Motor neuron (in vitro differentiated cells): Measurements from ENCODE around the gene ZXDA. TPM values are rescaled to one million over a fixed set of nuclear protein-coding genes. Genes with fewer than 3 reads are reported as not detected.
"Not testable (repeated sequence)": the region's sequence is repeated elsewhere in the genome, so short reads cannot be mapped to it uniquely, and the experiment has no call there.

Experiments used
- ATAC-seq, 8 experiments: fragments of 200-7000 bp; cut with Tn5 transposase; replicated peaks in 6 of 8; 2 replicates each; pipeline ENCODE4 v1.8.0; 2021; ENCODE audit warnings: mild to moderate bottlenecking in 8 of 8, moderate library complexity in 8 of 8
- H3K27ac ChIP-seq, 2 donors: fragments of 250-450 bp; sonication (Bioruptor Pico); 2 replicates each; pipeline ENCODE4 v1.9.0; 2021; ENCODE audit warnings: antibody characterized with exemption in 2 of 2, mild to moderate bottlenecking in 2 of 2, moderate library complexity in 1 of 2
- H3K4me1 ChIP-seq, 2 donors: fragments of 250-450 bp; sonication (Bioruptor Pico); replicated peaks in 1 of 2; 2 replicates each; pipeline ENCODE4 v1.6.1; 2021; ENCODE audit warnings: antibody characterized with exemption in 2 of 2, mild to moderate bottlenecking in 2 of 2, moderate library complexity in 1 of 2
- H3K4me3 ChIP-seq, 5 donors: fragments of 250-450 bp; sonication (Bioruptor Pico); 2 replicates each; pipeline ENCODE4 v1.9.0; 2021; ENCODE audit warnings: antibody characterized with exemption in 5 of 5, mild to moderate bottlenecking in 5 of 5, moderate library complexity in 4 of 5
- WGBS, 10 experiments: fragments of 450-650 bp; shearing (Covaris generic); methylation state at CpG; one replicate each; pipeline ENCODE4 v1.0.0; 2022; 5-methylcytosine and 5-hydroxymethylcytosine counted together
- in situ Hi-C, 9 experiments: fragments of 400-800 bp; cut with MboI; loops; one replicate each; pipeline ENCODE4 v1.15.0; 2021; ENCODE audit warnings: low sequenced_read_pairs in 9 of 9, low pct_unique_long_range_greater_than_20kb in 2 of 9; ENCODE audit not compliant: unreplicated experiment in 9 of 9
- total RNA-seq, 8 experiments: library from RNA; unstranded; fragments of 300-600 nt; gene quantifications; 2 replicates each; pipeline versions ENCODE4 v1.2.3 to v1.2.4, GENCODE V29; 2022

The ZXDA gene
- total RNA-seq, 8 experiments from 2014 or later, result 0.78 to 6.7 (median 2.6) TPM; not detected in 1

DNA sequence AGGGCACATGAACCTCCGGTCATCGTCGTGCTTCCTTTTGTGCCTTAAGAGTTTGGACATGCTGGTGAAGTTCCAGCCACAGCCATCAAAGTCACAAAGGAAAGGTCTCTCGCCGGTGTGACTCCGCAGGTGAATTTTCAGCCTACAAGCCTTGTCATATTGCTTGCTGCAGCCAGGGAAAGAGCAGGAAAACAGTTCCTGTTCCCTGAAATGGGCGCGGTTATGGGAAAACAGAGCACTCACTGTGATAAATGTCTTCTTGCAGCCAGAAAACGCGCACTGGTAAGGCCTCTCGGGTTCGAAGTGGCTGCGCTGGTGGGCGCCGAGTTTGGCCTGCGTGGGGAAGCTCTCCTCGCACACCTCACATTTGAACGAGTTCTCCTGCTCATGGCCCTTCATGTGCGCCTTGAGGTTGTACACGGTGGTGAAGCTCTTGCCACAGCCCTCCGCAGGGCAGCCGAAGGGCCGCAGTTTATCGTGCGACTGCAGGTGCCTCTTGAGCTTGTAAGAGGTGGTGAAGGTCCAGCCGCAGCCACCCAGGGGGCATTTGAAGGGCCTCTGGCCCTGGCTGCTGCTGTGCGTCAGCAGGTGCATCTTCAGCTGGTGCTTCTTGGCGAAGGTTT lies 1.2 kb downstream of the ZXDA start:
- H3K27ac ChIP-seq, result peak overlapping the region in 1 of 2 donors; percentile 97
- WGBS, 10 experiments, result 83% methylated on average over 1 of the region's 28 CpGs; no CpG with 5 or more reads in 9 of the 10 experiments
- H3K4me1 ChIP-seq, result peaks cover 0 to 12% of the 10 kb centered on the region in 2 donors
- in situ Hi-C loops, result not testable (repeated sequence)
- ATAC-seq, result peak in 3 of 8 experiments; percentile 4 to 28 (median 15)
- peak overlapping the region in 3 of 5 donors; percentile 44 to 73 (median 55) for H3K4me3 ChIP-seq

DNA sequence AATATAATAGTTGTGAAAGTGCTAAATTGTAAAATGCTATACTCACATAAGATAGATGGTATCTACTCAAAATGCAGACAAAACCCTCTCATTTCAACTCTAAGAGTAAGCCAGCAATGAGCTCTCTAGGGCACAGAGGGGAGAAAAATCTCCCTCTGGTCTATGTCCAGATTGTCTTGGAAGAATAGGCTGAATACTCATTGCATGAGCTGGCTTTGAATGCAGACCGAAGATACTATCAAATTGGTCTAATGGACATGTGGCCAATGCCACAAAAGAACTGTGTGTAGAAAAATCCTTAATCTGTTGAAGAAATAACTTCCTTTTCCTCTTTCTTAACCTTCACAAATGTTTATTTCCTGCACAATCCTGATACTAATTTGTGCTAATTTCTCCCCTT lies 3.5 kb downstream of the ZXDA start:
- no peak overlapping the region for H3K27ac ChIP-seq
- in situ Hi-C loops, result no loop called here
- peak overlapping the region in 2 of 5 donors; percentile 15 to 17 for H3K4me3 ChIP-seq
- WGBS, 10 experiments, result 10 to 29% (median 20%) methylated on average over 1 of the region's 1 CpG; no CpG with 5 or more reads in 7 of the 10 experiments
- H3K4me1 ChIP-seq, result peaks cover 0 to 12% of the 10 kb centered on the region in 2 donors
- ATAC-seq, result no peak

DNA sequence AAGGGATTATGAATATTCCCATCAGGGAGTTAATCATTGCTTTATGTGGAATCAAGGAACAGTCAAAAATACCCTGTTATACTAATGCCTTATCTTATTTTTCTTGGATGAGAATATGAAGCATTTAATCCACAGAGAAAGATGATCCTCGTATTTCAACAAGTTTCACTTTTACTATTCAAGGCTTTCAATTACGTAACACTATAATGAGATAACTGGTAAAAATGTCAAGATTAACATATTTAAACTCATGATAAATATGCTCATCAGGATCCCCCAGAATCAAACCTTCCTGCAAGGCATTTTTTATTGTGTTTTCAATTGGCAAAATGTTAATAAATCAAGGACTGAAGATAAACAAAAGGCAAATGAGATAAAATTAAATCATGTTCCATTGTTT lies 5.1 kb downstream of the ZXDA start:
- H3K4me3 ChIP-seq, result no peak overlapping the region
- H3K27ac ChIP-seq, result no peak overlapping the region
- ATAC-seq, result no peak
- 0 to 94% (median 31%) methylated on average over 1 to 2 of the region's 2 CpGs; no CpG with 5 or more reads in 2 of the 10 experiments for WGBS, 10 experiments
- in situ Hi-C loops, result no loop called here
- peaks cover 0 to 7% of the 10 kb centered on the region in 2 donors for H3K4me1 ChIP-seq

DNA sequence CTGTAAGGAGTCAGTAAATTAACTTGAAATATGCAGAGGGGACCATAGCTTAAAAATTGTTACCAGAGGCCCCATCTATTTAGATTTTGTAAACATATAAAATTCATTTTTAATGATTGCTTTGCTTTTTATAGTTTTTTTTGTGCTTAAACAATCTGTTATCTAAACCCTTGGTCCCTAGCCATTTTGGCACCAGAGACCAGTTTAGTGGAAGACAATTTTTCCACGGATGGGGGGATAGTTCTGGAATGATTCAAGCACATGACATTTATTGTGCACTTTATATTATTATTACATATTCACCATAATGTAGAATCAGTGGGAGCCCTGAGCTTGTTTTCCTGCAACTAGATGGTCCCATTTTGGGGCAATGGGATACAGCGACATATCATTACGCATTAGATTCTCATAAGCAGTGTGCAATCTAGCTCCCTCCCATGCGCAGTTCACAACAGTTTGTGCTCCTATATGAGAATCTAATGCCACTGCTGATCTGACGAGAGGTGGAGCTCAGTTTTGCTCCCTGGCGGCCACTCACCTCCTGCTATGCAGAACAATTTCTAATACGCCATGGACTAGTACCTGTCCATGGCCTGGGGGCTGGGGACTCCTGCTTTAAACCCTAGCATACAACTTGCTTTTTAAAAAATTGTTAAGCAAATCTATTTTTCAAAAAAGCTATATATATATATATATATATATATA lies 5.9 kb downstream of the ZXDA start:
- H3K4me1 ChIP-seq, result peaks cover 0 to 5% of the 10 kb centered on the region in 2 donors
- ATAC-seq, result no peak
- in situ Hi-C loops, result no loop called here
- no peak overlapping the region for H3K4me3 ChIP-seq
- H3K27ac ChIP-seq, result no peak overlapping the region
- 0 to 100% (median 45%) methylated on average over 1 to 7 of the region's 7 CpGs; no CpG with 5 or more reads in 4 of the 10 experiments for WGBS, 10 experiments

DNA sequence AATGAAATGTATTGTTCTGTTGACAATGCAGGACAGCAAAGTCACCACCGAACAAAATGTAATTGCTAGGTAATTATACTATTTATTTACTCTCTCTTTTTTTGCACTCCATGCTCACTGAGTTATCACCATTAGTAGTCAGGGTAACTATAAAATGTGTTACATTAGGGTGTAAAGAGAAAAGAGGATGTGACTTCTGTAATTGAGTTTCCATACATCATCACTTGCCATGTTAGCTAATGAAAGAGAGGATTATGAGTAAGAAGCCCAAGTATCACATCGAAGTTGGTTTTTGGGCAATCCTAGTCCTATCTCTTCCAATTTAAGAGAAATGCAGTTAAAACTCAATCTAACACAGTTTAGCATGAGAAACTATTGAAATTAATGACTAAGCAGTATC lies 7.6 kb downstream of the ZXDA start:
- WGBS, 10 experiments, result 54 to 100% (median 87%) methylated on average over 1 to 2 of the region's 2 CpGs; no CpG with 5 or more reads in 6 of the 10 experiments
- in situ Hi-C loops, result no loop called here
- H3K27ac ChIP-seq, result no peak overlapping the region
- no peak overlapping the region for H3K4me3 ChIP-seq
- no peaks in the 10 kb centered on the region for H3K4me1 ChIP-seq
- no peak for ATAC-seq

DNA sequence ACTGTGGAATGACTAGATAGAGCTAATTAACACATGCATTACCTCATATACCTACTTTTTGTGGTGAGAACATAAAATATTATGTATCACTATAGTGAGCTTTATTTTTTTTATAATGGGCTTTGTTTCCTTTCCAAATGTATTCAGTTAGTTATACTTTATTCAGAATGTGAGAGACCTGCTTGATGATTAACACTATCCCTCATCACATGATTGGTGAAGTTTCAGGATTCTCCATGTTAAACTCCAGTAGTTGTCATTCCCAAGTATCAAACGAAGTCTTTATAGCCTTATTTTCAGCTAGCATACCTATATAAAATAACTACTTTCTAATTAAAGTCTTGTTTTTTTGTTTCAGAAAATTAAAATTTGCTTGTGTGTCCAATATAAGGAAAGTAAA lies 8.8 kb downstream of the ZXDA start:
- ATAC-seq, result no peak
- in situ Hi-C loops, result no loop called here
- WGBS, 10 experiments, result 25 to 100% (median 67%) methylated on average over 1 of the region's 1 CpG; no CpG with 5 or more reads in 5 of the 10 experiments
- no peaks in the 10 kb centered on the region for H3K4me1 ChIP-seq
- no peak overlapping the region for H3K27ac ChIP-seq
- H3K4me3 ChIP-seq, result no peak overlapping the region

DNA sequence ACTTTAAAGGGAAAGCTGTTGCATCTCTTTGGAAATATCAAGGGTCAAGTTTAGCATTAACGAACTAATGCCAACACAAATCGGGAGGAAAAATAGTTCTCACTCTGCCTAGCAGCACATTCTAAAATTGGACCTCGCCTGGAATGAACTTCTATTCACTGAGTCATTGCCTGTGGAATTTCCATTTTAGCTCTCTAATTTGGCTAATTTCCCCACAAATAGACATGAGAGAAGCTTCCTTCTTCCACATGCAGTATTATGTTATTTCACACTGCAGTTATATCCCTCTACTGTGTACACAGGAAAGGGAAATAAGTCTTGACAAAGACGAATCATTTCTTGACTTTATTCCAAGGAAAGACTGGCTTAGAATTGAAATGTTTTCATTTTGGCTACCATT lies 9.3 kb downstream of the ZXDA start:
- ATAC-seq, result peak in 2 of 8 experiments; percentile 75 to 87
- H3K4me3 ChIP-seq, result no peak overlapping the region
- 0 to 100% (median 9%) methylated on average over 1 to 4 of the region's 4 CpGs; no CpG with 5 or more reads in 4 of the 10 experiments for WGBS, 10 experiments
- no peaks in the 10 kb centered on the region for H3K4me1 ChIP-seq
- in situ Hi-C loops, result no loop called here
- no peak overlapping the region for H3K27ac ChIP-seq

DNA sequence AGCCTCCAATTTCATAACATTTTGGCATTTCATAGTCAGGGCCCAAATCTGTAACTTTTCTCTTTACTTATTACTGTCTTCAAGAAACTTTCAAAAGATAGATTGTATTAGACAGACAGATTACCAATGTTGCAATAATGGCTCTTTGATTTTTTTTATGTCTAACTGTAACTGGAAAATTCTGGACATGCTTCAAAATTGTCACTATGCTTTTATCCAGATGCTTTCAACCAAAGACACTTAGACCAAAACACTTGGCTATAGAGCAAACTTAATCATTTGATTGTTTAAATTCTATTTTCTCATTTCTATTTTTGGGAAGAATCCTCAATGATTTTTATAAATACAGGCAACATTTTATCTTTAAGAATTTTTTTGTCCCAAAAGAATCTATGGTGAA lies 10.4 kb downstream of the ZXDA start:
- no peak overlapping the region for H3K4me3 ChIP-seq
- in situ Hi-C loops, result no loop called here

DNA sequence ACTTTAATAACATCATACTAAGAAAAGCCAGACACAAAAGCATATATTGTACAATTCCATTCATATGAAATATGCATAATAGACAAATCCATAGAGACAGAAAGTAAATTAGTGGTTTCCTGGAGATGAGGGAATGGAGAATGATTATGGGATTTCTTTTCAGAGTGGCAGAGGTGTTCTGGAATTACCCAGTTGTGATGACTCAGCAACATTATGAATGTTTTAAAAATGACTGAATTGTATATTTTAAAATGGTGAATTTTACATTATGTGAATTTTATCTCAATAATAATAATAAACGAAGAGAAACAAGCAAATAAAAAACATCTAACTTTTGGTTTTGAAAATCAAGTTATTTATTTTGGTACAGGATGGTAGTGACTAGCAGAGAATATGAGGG lies 11.2 kb downstream of the ZXDA start:
- no peak for ATAC-seq
- 0 to 33% (median 8%) methylated on average over 1 of the region's 1 CpG; no CpG with 5 or more reads in 4 of the 10 experiments for WGBS, 10 experiments
- in situ Hi-C loops, result no loop called here
- no peak overlapping the region for H3K27ac ChIP-seq
- H3K4me3 ChIP-seq, result no peak overlapping the region
- no peaks in the 10 kb centered on the region for H3K4me1 ChIP-seq

More for the DNA sequence above, 10.4 kb downstream of the ZXDA start:
- H3K27ac ChIP-seq, result no peak overlapping the region
- ATAC-seq, result no peak
- H3K4me1 ChIP-seq, result no peaks in the 10 kb centered on the region

DNA sequence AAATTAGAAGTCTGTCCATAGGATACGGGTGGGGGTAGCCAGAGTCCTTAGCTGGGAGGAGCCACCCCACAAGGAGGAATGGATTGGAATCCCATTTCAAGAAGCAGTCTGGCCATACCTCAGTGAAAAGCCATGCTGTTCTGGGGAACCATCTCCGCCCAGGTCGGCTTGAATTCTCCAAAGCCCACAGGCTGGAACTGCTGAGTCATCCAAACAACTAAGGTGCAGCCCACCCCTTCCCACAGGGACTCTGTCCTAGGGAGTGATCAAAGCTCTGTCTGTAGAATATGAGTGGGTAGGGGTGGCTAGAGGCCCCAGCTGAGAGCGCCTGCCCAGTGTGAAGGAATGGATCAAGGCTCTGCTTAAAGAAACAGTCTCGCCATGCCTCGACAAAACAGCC lies 38.8 kb downstream of the ZXDA start:
- in situ Hi-C loops, result no loop called here
- 33% methylated on average over 1 of the region's 6 CpGs; no CpG with 5 or more reads in 9 of the 10 experiments for WGBS, 10 experiments
- ATAC-seq, result no peak
- H3K4me3 ChIP-seq, result no peak overlapping the region
- no peak overlapping the region for H3K27ac ChIP-seq
- H3K4me1 ChIP-seq, result no peaks in the 10 kb centered on the region

Other genes starting within 250 kb of the ZXDA start
- under 1 TPM in 5 of 8 experiments, not detected in 3; 0.05 to 0.35 (median 0.15) TPM for gene NLRP2B, start 230.2 kb downstream of the ZXDA start, total RNA-seq